PC-3 (cell line): ENCODE data around the gene PDS5B. TPM values are rescaled to one million over a fixed set of nuclear protein-coding genes. Genes with fewer than 3 reads are reported as not detected.

ENCODE experiments used
- ATAC-seq: fragments of 200-7000 bp; cut with Tn5 transposase; 2 replicates; pipeline ENCODE4 v1.9.1; 2020; ENCODE audit warnings: mild to moderate bottlenecking, moderate library complexity
- BruUV-seq: library from RNA; stranded (reverse); fragments of 400-500 nt; replicated peaks from 2 replicates; lab custom pipeline; 2021; lab: Mats Ljungman, UMichigan
- CTCF ChIA-PET: fragments of 300-600 bp; sonication (Branson Sonifier 250); formaldehyde crosslinking; loops from one replicate; lab custom pipeline; 2022; ENCODE audit warnings: antibody characterized with exemption; lab: Charles Lee
- POLR2A ChIA-PET: fragments of 300-600 bp; sonication (Branson Sonifier 250); formaldehyde crosslinking; loops from one replicate; lab custom pipeline; 2022; ENCODE audit warnings: antibody characterized with exemption; ENCODE audit not compliant: unreplicated experiment; lab: Charles Lee
- DNase-seq: peaks from one replicate; pipeline ENCODE4 v3.0.0-alpha.2; 2015
- H2AFZ ChIP-seq: fragments of 300-600 bp; sonication (generic); 2 replicates; pipeline ENCODE4 v1.6.0; 2016; ENCODE audit warnings: antibody characterized with exemption, low read length
- H3F3A ChIP-seq: fragments of 300-600 bp; sonication (generic); one replicate; pipeline ENCODE4 v1.6.0; 2017; ENCODE audit warnings: antibody characterized with exemption, low read length, control low read depth, mild to moderate bottlenecking; ENCODE audit not compliant: unreplicated experiment
- H3K27ac ChIP-seq: fragments of 300-600 bp; sonication (generic); 2 replicates; pipeline ENCODE4 v1.5.1; 2016; ENCODE audit warnings: mild to moderate bottlenecking, low read length
- H3K27me3 ChIP-seq: fragments of 300-600 bp; sonication (generic); 2 replicates; pipeline ENCODE4 v1.6.1; 2016; ENCODE audit warnings: low read length, mixed read lengths
- H3K36me3 ChIP-seq: fragments of 300-600 bp; sonication (generic); 2 replicates; pipeline ENCODE4 v1.6.1; 2016; ENCODE audit warnings: low read depth, mixed run types, low read length, mixed read lengths
- H3K4me1 ChIP-seq: fragments of 300-600 bp; sonication (generic); 2 replicates; pipeline ENCODE4 v1.5.1; 2016; ENCODE audit warnings: low read length; ENCODE audit not compliant: insufficient read depth
- H3K4me2 ChIP-seq: fragments of 300-600 bp; sonication (generic); 2 replicates; pipeline ENCODE4 v1.6.0; 2016; ENCODE audit warnings: low read length
- H3K4me3 ChIP-seq: fragments of 300-600 bp; sonication (generic); 2 replicates; pipeline ENCODE4 v1.5.1; 2016; ENCODE audit warnings: mild to moderate bottlenecking, low read length, mixed read lengths
- H3K79me2 ChIP-seq: fragments of 300-600 bp; sonication (generic); 2 replicates; pipeline ENCODE4 v1.6.1; 2017; ENCODE audit warnings: low read length, mixed read lengths
- H3K9ac ChIP-seq: fragments of 300-600 bp; sonication (generic); 2 replicates; pipeline ENCODE4 v1.6.0; 2016; ENCODE audit warnings: mild to moderate bottlenecking, low read length
- H3K9me2 ChIP-seq: fragments of 300-600 bp; sonication (generic); replicated peaks from 2 replicates; pipeline ENCODE4 v1.6.1; 2016; ENCODE audit warnings: mixed run types, low read length, mixed read lengths
- H3K9me3 ChIP-seq: fragments of 300-600 bp; sonication (generic); 2 replicates; pipeline ENCODE4 v1.6.1; 2016; ENCODE audit warnings: low read length, mixed read lengths
- H4K20me1 ChIP-seq: fragments of 300-600 bp; sonication (generic); 2 replicates; pipeline ENCODE4 v1.6.1; 2016; ENCODE audit warnings: low read length, mixed read lengths
- CTCF ChIP-seq: fragments of 300-600 bp; sonication (generic); conservative IDR thresholded peaks from 2 replicates; pipeline ENCODE4 v1.5.1; 2017; ENCODE audit warnings: antibody characterized with exemption, low read depth, mild to moderate bottlenecking, low read length
- EZH2 ChIP-seq: fragments of 300-600 bp; sonication (generic); IDR thresholded peaks from one replicate; pipeline ENCODE4 v1.6.1; 2017; ENCODE audit warnings: antibody characterized with exemption, mild to moderate bottlenecking, low read length; ENCODE audit not compliant: unreplicated experiment
- EZH2phosphoT487 ChIP-seq: fragments of 300-600 bp; sonication (generic); IDR thresholded peaks from 2 replicates; pipeline ENCODE4 v1.6.1; 2018; ENCODE audit warnings: mild to moderate bottlenecking, antibody characterized with exemption, low read length, borderline replicate concordance
- intact Hi-C: fragments of 100-400 bp; cut with micrococcal nuclease; formaldehyde crosslinking; loops from 2 replicates; pipeline ENCODE4 v1.9.0; 2023
- total RNA-seq: library from RNA; depleted of rRNA; stranded (reverse); fragments of >200 nt; gene quantifications from 2 replicates; pipeline ENCODE4 v1.2.3, GENCODE V29; 2014

Gene PDS5B
- total RNA-seq, 1 experiment from 2014 or later: 20.3 TPM

DNA sequence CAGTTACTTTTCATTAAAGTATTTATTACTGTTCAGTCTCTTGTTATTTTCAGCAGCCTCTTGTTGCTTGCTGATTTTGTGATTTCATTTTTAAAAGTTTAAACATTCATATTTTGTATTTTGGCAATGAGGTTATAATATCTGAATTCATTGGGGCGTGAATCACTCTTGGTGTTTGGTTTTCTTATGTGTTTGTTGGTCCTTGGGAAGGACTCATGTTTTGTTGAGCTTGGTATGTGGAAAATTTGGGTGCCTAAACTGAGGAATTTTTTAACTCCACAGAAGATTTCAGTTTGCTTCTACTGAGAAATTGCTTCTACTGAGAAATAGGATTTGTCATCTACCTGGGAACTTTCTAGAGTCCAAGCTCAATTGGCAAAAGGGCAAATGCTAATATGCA is 38.2 kb downstream of the PDS5B start:
- intact Hi-C loops: no loop called here
- H3K27me3 ChIP-seq: no peaks in the 10 kb centered on the region
- H3K27ac ChIP-seq: no peak overlapping the region
- POLR2A ChIA-PET: no interaction called here
- ATAC-seq (no peak), DNase-seq (no peak)
- no peaks in the 10 kb centered on the region for H3F3A ChIP-seq
- CTCF ChIA-PET: interaction anchor here (0.6 kb wide), 1 partner anchor 15 kb away, joined by 3 read pairs; no protein-coding TSS in a partner anchor
- peaks cover 100% of the 10 kb centered on the region for H3K79me2 ChIP-seq
- H3K4me1 ChIP-seq: no peaks in the 10 kb centered on the region
- H3K4me3 ChIP-seq: no peak overlapping the region
- BruUV-seq: no TSS peak
- H3K4me2 ChIP-seq: no peak overlapping the region
- TF ChIP-seq EZH2phosphoT487: no peak
- TF ChIP-seq EZH2: no peak
- TF ChIP-seq CTCF: no peak
- H2AFZ ChIP-seq: no peak overlapping the region
- peaks cover 9% of the 10 kb centered on the region; the same call in 1 of the 2 replicates for H3K36me3 ChIP-seq
- H3K9me2 ChIP-seq: no peaks in the 10 kb centered on the region
- H3K9ac ChIP-seq: no peak overlapping the region
- H3K9me3 ChIP-seq: 0 out of 2 replicates have a peak, but pooled peaks cover 12% of the 10 kb centered on the region
- no peaks in the 10 kb centered on the region for H4K20me1 ChIP-seq

DNA sequence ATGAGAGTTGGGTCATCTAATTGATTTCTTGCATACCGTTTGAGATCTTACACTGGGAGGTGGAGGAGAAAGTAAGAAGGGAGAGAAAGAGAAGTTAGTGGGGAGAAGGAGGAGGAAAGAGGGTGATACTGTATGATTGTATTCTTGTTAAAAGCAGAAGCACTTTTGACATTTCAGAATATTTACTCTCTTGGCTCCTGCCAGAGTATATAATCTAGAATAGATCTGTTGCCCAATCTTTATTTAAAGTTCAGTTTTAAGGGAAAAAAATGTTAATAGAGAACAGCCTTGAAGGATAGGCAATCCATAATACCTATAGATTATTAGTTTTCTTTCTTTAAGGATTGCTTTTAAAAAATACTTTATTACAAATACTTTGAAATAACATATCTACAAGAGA is 41.5 kb downstream of the PDS5B start:
- no peak overlapping the region for H2AFZ ChIP-seq
- no TSS peak for BruUV-seq
- TF ChIP-seq EZH2phosphoT487 (no peak), CTCF (no peak), EZH2 (no peak)
- H3K4me1 ChIP-seq: no peaks in the 10 kb centered on the region
- H3K4me2 ChIP-seq: no peak overlapping the region
- no peaks in the 10 kb centered on the region for H4K20me1 ChIP-seq
- DNase-seq (no peak), ATAC-seq (no peak)
- H3K27ac ChIP-seq: no peak overlapping the region
- ChIA-PET POLR2A (no interaction called here), CTCF (no interaction called here)
- no peak overlapping the region for H3K9ac ChIP-seq
- intact Hi-C loops: no loop called here
- H3K27me3 ChIP-seq: no peaks in the 10 kb centered on the region
- H3K9me2 ChIP-seq: no peaks in the 10 kb centered on the region
- peaks cover 100% of the 10 kb centered on the region for H3K79me2 ChIP-seq
- H3K4me3 ChIP-seq: no peak overlapping the region
- H3K9me3 ChIP-seq: 0 out of 2 replicates have a peak, but pooled peaks cover 6% of the 10 kb centered on the region
- peaks cover 3% of the 10 kb centered on the region; the same call in 1 of the 2 replicates for H3K36me3 ChIP-seq
- no peaks in the 10 kb centered on the region for H3F3A ChIP-seq

DNA sequence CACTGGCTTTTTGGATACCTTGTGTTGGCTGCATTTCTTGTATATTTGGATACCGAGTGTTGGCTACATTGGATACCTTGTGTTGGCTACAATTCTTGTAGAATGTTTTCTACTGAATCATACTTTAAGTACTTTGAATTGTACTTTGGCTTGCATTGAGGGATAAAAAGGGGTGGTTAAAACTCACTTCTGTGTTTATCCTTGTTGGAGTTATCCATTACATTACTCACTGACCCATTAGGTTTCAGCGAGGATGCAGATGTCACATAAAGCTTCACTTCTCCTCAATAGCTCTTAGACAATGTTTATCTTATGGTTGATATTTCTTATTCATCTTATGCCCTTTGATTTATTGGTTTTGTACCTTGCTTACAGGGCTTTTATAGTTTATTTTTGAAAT is 43.1 kb downstream of the PDS5B start:
- BruUV-seq: no TSS peak
- Histone ChIP-seq H3F3A (no peaks in the 10 kb centered on the region), H3K79me2 (peaks cover 93% of the 10 kb centered on the region), H3K27me3 (no peaks in the 10 kb centered on the region), H2AFZ (no peak overlapping the region), H3K27ac (no peak overlapping the region), H3K9ac (no peak overlapping the region), H3K9me3 (no peaks in the 10 kb centered on the region), H3K4me1 (no peaks in the 10 kb centered on the region), H3K4me3 (no peak overlapping the region), H3K36me3 (no peaks in the 10 kb centered on the region), H3K4me2 (no peak overlapping the region), H4K20me1 (no peaks in the 10 kb centered on the region), H3K9me2 (no peaks in the 10 kb centered on the region)
- POLR2A ChIA-PET: no interaction called here
- no peak for ATAC-seq
- DNase-seq: no peak
- CTCF ChIA-PET: no interaction called here
- no peak for TF ChIP-seq EZH2
- intact Hi-C loops: no loop called here
